HUDEP-2 (cell line): Measurements from ENCODE around the gene ANKRD31.
"Not testable (repeated sequence)": the region's sequence is repeated elsewhere in the genome, so short reads cannot be mapped to it uniquely, and the experiment has no call there.

Experiments
- DNase-seq, 76 experiments: peaks; one replicate each; lab custom pipeline; 2025; ENCODE audit not compliant: unreplicated experiment in 76 of 76; lab: John Stamatoyannopoulos, UW

ANKRD31 gene

DNA sequence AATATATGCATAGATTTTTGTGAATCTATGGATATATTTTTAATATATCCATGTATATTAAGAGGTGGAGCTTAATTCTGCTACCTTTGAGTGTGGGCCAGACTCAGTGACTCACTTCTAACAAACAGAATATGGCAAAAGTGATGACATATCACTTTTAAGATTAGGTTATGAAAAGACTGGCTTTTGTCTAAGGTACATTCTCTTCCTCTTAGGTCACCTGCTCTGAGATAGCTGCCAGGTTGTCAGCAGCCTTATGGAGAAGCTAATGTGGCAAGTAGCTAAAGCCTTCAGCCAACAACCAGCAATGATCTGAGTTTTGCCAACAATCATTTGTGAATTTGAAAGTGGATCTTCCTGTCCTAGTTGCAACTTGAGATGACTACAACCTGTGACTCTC lies 83.8 kb downstream of the ANKRD31 start:
- no peak for DNase-seq

- DNase-seq = no peak
Observed at GRCh38 chr5:75148051-75148450, 88.6 kb downstream of the ANKRD31 start.

DNA sequence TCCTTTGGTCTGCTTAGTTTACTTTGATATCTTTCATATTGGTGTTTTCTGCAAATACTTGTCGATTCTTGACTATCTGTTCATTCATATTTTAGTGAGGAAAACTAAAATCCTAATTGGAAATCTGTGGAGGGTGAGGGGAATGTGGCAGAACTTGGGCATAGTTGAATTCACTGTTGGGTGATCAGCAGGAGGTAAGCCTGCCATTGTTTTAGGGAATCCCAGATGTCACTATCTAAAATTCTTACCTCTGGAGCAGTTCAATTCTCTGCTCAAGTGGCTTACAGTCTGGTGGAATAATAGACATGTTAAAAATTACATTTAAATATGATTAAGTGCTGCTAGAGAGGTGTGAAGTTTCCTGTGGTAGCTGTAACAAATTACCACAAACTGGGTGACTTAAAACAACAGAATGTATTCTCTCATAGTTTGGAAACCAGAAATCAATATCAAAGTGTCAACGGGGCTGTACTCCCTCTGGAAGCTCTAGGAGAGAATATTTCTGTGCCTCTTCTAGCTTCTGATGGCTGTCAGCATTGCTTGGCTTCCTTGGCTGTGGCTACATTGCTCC lies 94.0 kb downstream of the ANKRD31 start:
- no peak for DNase-seq

DNA sequence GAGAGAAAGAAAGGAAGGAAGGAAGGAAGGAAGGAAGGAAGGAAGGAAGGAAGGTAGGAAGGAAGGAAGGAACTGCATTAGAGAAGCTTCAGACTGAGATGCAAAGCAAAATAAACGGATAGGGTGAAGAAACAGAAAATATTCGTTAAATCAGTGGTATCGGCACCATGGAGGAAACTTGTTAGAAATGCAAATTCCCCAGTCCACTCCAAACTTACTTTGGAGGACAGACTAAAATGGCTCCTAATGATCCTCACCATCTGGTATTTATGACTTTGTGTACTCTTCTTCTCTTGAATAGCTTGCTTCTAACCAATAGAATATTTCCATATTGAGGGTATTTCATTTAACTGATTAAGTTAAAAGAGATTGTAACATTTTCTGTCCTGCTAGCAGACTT lies 96.4 kb downstream of the ANKRD31 start:
- DNase-seq = no peak

- no peak for DNase-seq
Observed at GRCh38 chr5:75138689-75139088, 98.0 kb downstream of the ANKRD31 start.

DNA sequence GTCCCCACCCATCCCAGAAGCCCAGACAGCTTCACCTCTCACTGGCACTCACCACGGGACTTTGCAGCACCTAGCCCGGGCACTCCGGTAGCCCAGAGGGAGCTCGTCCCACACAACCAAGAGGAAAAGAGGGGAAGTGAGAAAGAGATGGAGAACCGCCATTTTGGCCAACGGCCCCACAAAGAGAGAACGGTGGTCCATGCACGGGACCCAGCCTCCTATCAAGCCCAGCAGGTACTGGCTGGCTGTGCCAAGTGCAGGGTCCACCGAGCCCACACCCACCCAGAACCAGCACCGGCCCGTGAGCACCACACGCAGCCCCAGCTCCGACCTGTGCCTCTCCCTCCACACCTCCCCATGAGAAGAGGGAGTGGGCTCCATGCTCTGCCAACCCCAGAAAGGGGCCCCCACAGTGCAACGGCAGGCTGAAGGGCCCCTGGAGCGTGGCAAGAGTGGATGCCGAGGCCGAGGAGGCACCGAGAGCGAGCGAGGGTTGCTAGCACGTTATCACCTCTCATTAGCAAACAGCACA lies 105.8 kb downstream of the ANKRD31 start:
- no peak for DNase-seq

DNA sequence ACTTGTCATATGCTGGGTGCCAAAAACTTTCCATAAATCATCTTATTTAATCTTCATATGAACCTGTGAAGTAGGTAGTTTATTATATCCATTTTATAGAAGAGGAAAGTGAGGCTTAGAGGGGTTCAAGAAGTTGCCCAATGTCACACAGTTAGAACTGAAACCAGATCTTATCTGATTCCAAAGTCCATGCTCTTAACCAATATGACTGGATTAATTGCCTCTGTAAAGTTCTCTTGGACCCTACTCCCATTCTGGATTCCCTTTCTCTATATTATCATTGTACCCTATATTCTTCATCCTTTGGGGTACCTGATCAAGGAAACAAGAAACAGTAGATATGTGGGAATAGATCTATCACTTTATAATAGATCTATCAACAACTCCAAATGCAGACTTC lies 119.8 kb downstream of the ANKRD31 start:
- no peak for DNase-seq

DNA sequence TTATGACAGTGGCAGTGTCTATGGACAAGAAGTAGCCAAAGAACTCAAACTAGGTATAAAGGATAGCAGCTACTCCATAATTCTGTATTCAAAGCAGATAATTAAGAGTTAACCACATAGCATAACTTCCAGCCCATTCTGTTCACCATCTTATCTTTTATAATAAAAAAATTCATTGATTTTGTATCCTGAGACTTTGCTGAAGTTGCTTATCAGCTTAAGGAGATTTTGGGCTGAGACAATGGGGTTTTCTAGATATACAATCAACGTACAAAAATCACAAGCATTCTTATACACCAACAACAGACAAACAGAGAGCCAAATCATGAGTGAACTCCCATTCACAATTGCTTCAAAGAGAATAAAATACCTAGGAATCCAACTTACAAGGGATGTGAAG lies 122.4 kb downstream of the ANKRD31 start:
- not testable (repeated sequence) for DNase-seq

DNA sequence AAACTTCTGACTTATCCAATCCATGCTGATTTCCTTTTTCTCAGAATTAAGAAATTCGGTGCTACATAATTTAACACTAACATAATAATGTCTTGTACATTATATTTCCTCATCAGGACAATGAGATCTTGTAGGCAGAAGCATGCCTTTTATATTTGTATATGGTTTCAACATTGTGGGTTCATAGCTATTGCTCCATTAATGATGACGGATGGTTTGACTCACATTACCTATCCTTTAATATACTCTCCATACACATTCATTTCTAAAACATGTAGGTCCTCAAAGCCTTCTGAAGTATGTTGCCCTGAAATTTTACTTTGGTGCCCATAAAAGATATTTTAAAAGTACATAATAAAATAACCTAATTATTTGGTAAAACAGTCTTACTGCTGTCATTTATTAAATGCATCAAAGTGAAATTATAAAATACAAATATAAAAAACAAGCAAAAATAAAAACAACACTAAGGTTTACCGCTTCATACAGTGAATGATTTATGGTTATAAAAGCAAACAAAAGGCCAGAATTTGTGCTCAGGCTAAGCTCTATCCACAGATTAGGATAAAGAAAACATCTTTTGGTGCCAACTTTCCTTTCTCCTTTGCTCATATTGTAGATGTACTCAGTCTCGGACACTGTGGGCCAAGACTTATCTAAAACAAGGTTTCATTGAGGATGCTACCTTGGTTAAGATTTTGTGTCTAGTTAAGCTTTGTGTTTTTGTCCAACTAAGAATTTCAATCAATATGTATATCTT lies 123.1 kb downstream of the ANKRD31 start:
- DNase-seq = no peak

DNA sequence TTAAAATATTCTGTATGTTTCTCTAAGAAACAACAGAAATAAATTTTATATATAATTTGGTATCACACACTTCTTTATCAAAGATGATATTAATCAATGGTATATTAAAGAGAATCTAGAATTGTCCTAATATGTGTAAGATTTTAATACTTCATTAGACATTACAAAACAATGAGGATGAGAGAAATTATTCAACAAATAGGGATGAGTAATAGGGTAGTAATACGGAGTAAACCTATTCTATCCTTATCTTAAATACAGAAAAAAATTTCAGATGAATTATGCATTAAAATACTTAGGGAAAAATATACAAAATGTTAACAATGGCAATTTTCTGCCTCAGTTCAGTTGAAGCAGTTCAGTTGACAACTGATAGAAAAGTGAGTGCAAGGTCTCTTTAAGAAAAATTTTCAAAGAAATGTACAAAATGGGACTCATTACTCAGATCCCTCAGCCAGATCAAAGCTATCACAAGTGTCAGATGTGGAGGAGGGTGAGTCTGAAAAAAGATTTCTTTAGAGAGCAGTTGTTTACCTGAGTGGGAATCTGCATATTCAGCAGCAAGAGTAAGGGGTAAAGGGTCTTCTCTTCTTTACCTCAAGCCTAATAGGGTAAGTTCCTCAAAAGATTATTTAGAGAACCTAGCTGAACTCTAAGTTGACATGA lies 127.6 kb downstream of the ANKRD31 start:
- no peak for DNase-seq

DNA sequence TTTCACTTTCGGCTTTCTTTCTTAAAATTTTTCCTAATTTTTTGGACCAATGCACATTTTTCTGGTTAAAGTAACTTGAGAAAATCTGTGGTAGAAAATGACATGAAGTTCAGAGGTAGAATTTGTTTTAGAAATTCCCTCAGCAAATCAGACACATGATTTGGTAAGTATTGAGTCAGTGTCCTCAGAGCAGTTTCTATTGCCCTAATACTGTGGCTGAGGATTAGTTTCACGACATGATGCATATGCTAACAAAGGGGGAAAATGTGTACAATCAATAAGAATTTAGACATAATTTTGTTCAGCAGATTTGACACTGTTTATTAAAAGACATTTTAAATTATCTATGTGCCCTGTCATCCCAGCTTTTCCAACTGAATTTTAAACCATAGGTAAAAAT lies 128.2 kb downstream of the ANKRD31 start:
- DNase-seq = no peak

DNA sequence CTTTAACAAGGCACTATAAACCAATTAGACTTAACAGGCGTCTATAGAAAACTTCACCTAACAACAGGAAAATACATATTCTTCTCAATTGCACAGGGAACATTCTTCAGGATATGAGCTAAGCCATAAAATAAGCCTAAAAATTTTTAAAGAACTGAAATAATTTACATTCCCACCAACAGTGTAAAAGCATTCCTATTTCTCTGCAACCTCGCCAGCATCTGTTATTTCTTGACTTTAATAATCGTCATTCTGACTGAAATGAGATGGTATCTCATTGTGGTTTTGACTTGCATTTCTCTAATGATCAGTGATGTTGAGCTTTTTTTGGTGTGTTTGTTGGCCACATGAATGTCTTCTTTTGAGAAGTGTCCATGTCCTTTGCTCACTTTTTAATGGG lies 140.7 kb downstream of the ANKRD31 start:
- DNase-seq = not testable (repeated sequence)

- no peak for DNase-seq
Observed at GRCh38 chr5:75091597-75091996, 145.1 kb downstream of the ANKRD31 start.

DNA sequence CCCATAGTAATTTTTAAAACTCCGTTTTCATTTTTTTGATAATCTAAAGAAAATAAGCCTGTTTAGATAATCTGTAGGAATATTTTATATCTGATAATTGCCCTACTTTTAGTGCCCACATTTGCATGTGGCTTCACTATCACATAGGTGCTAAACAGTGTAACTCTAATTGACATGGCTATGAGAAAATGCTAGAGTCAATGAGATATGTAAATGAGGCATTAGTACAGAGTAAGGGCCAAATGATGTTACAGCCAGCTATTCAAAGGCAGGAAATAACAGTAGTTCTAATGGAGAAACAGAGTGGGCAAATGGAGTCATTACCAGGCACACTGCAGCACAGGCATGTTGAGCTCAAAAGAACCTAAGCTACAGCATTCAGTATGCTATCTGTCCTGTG lies 147.0 kb downstream of the ANKRD31 start:
- no peak for DNase-seq

- no peak for DNase-seq
Observed at GRCh38 chr5:75089137-75089536, 147.5 kb downstream of the ANKRD31 start.

DNA sequence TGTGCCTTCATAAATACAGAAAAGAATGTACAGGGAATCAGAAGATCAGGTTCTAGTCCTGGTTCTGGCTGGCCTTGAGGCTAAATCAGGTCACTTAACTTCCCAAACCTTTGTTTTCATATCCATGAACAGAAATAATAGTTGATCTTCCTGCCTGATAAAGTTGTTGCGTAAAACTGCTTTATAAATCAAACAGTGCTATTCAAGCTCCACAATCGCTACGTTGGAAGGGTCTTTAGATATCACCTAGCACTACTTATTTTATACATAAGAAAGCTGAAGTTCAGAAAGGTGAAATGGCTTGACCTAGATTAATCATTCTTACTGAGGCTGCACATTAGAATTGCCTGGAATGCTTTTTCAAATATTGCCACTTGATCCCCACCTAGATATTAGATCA lies 148.0 kb downstream of the ANKRD31 start:
- DNase-seq = no peak

DNA sequence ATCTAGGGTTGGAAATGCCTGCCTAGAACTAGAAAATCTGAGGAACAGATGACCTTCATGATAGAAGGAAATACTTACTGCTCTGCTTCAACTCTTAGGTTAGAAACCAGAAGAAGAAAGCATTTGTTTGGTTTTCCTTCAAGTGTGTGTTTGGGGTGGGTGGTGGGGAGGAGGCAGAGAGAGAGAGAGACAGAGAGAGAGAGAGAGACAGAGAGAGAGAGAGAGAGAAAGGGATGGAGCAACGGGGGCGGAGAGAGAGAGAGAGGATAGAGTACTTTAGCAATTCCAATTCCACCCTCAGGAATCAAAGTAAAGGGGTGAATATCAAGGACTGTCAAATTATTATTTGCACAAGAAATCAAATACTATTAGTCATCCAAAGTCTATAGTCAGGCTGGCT lies 155.2 kb downstream of the ANKRD31 start:
- DNase-seq = no peak

DNA sequence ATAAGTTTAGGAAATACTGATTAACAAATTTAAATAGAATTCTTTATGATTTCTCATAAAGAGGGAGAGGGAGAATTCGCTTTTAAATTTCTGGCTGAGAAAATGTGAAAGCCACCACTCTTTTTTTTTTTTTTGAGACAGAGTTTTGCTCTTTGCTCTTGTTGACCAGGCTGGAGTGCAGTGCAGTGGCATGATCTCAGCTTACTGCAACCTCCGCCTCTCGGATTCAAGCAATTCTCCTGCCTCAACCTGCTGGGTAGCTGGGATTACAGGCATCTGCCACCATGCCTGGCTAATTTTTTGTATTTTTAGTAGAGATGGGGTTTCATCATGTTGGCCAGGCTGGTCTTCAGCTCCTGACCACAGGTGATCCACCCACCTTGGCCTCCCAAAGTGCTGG lies 157.3 kb downstream of the ANKRD31 start:
- DNase-seq = not testable (repeated sequence)

DNA sequence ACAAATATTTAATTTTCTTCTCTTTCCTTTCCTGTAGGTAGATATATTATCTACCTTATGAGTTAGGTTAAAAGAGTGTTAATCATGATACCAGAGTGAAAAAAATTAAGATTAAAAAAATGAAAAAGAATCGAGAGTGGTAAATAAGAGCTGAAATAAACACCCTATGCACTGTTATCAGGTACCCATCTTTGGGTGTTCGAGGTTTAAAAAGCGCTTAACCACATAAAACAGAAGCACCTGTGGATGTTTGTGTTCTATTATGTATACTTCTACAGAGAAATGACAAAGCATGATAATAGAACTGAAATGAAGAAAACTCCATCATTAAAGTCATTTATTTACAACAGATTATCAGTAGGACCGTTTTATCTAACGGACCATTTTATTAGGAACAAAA lies 158.7 kb downstream of the ANKRD31 start:
- DNase-seq = no peak

- no peak for DNase-seq
Observed at GRCh38 chr5:75072061-75072460, 164.6 kb downstream of the ANKRD31 start.

GRCh38 chr5:75071100-75071499 lies 165.6 kb downstream of the ANKRD31 start:
- no peak for DNase-seq

DNA sequence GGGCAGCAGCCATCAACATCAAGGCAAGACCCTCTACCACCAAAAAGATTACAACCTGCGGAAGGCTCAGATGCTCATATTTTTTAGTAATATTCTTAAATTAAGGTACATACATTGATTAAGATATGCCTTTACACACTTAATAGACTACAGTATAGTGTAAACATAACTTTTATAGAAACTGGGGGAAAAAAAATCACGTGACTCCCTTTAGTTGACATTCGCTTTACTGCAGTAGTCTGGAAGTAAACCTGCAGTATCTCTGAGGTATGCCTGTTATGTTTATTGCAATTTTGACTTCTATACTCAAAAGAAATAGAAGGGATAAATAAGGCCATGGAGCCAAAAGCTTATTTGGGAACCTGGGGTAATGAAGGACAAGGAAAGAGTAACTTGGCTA lies 169.2 kb downstream of the ANKRD31 start:
- DNase-seq = no peak
